GDM1 (cell line): ENCODE results near the gene DNAH2.
"Not testable (repeated sequence)": the region's sequence is repeated elsewhere in the genome, so short reads cannot be mapped to it uniquely, and the experiment has no call there.

ENCODE experiments used
- DNase-seq: peaks from one replicate; lab custom pipeline; 2025; lab: John Stamatoyannopoulos, UW

Gene DNAH2

GRCh38 chr17:7850701-7851437, 133.3 kb downstream of the DNAH2 start:
- DNase-seq: no peak

- peak; percentile 79 for DNase-seq
Measured at GRCh38 chr17:7851438-7852261, 134.1 kb downstream of the DNAH2 start.

- no peak for DNase-seq
Measured at GRCh38 chr17:7852262-7852670, 134.7 kb downstream of the DNAH2 start.

- DNase-seq: no peak
Measured at GRCh38 chr17:7852919-7853690, 135.6 kb downstream of the DNAH2 start.

GRCh38 chr17:7853691-7854038, 136.1 kb downstream of the DNAH2 start:
- DNase-seq: no peak

- DNase-seq: no peak
Measured at GRCh38 chr17:7854078-7854777, 136.7 kb downstream of the DNAH2 start.

GRCh38 chr17:7854851-7855659, 137.5 kb downstream of the DNAH2 start, which contains the start of gene TMEM88:
Gene TMEM88, plus strand, starts transcription at chr17:7855066. Its CDS starts 9 bp downstream, at chr17:7855075.
- DNase-seq: no peak

GRCh38 chr17:7855660-7856010, 138.1 kb downstream of the DNAH2 start:
- DNase-seq: no peak

- peak; percentile 60 for DNase-seq
Measured at GRCh38 chr17:7856011-7856810, 138.7 kb downstream of the DNAH2 start.

GRCh38 chr17:7856811-7857712, 139.5 kb downstream of the DNAH2 start, which contains the start of gene NAA38:
Gene NAA38, minus strand, starts transcription at chr17:7857559. Its CDS starts 96 bp downstream, at chr17:7857463.
- DNase-seq: peak; percentile 98

GRCh38 chr17:7857713-7858521, 140.4 kb downstream of the DNAH2 start, which contains the start of gene CYB5D1:
Gene CYB5D1, plus strand, starts transcription at chr17:7858003. Its CDS starts 132 bp downstream, at chr17:7858135.
- peak; percentile 91 for DNase-seq

- no peak for DNase-seq
Measured at GRCh38 chr17:7858522-7858810, 140.9 kb downstream of the DNAH2 start.

- no peak for DNase-seq
Measured at GRCh38 chr17:7859028-7859427, 141.5 kb downstream of the DNAH2 start.

GRCh38 chr17:7862692-7863437, 145.3 kb downstream of the DNAH2 start:
- DNase-seq: peak; percentile 15

GRCh38 chr17:7864384-7864783, 146.8 kb downstream of the DNAH2 start:
- not testable (repeated sequence) for DNase-seq

GRCh38 chr17:7864995-7865650, 147.6 kb downstream of the DNAH2 start:
- DNase-seq: no peak

- DNase-seq: peak; percentile 66
Measured at GRCh38 chr17:7867881-7868329, 150.4 kb downstream of the DNAH2 start.
